MM.1S (cell line): Measurements from ENCODE around the gene IL6ST.
A peak's percentile ranks its signal among the peaks of the same experiment; 100 is the strongest.

Experiments used
- DNase-seq: peaks from one replicate; pipeline ENCODE4 v3.0.0-alpha.2; 2015
- H2AFZ ChIP-seq: fragments of 300-600 bp; sonication (generic); 2 replicates; pipeline ENCODE4 v1.6.0; 2016; ENCODE audit warnings: antibody characterized with exemption, low read length
- H3F3A ChIP-seq: fragments of 300-600 bp; sonication (generic); 2 replicates; pipeline ENCODE4 v1.6.1; 2016; ENCODE audit warnings: mild to moderate bottlenecking, antibody characterized with exemption, low read length, moderate library complexity, mixed read lengths; ENCODE audit not compliant: insufficient read depth
- H3K27ac ChIP-seq: fragments of 300-600 bp; sonication (generic); 2 replicates; pipeline ENCODE4 v1.5.1; 2016; ENCODE audit warnings: mild to moderate bottlenecking, low read length
- H3K27me3 ChIP-seq: fragments of 300-600 bp; sonication (generic); replicated peaks from 2 replicates; pipeline ENCODE4 v1.6.0; 2016; ENCODE audit warnings: low read length; ENCODE audit not compliant: insufficient read depth
- H3K36me3 ChIP-seq: fragments of 300-600 bp; sonication (generic); replicated peaks from 2 replicates; pipeline ENCODE4 v1.6.1; 2016; ENCODE audit warnings: mild to moderate bottlenecking, low read length, mixed read lengths; ENCODE audit not compliant: insufficient read depth
- H3K4me1 ChIP-seq: fragments of 300-600 bp; sonication (generic); 2 replicates; pipeline ENCODE4 v1.6.1; 2016; ENCODE audit warnings: low read length, mixed read lengths
- H3K4me2 ChIP-seq: fragments of 300-600 bp; sonication (generic); 2 replicates; pipeline ENCODE4 v1.6.0; 2016; ENCODE audit warnings: low read depth, low read length
- H3K4me3 ChIP-seq: fragments of 300-600 bp; sonication (generic); 2 replicates; pipeline ENCODE4 v1.5.1; 2016; ENCODE audit warnings: low read length, mixed read lengths
- H3K79me2 ChIP-seq: fragments of 300-600 bp; sonication (generic); 2 replicates; pipeline ENCODE4 v1.6.1; 2016; ENCODE audit warnings: mixed run types, low read length, mixed read lengths
- H3K9ac ChIP-seq: fragments of 300-600 bp; sonication (generic); 2 replicates; pipeline ENCODE4 v1.6.1; 2016; ENCODE audit warnings: low read length, mixed read lengths
- H3K9me2 ChIP-seq: fragments of 300-600 bp; sonication (generic); replicated peaks from 2 replicates; pipeline ENCODE4 v1.6.1; 2016; ENCODE audit warnings: mild to moderate bottlenecking, low read length, mixed read lengths; ENCODE audit not compliant: insufficient read depth
- H3K9me3 ChIP-seq: fragments of 300-600 bp; sonication (generic); replicated peaks from 2 replicates; pipeline ENCODE4 v1.6.1; 2016; ENCODE audit warnings: mild to moderate bottlenecking, low read length, mixed read lengths; ENCODE audit not compliant: insufficient read depth
- H4K20me1 ChIP-seq: fragments of 300-600 bp; sonication (generic); 2 replicates; pipeline ENCODE4 v1.6.1; 2016; ENCODE audit warnings: mild to moderate bottlenecking, low read length, moderate library complexity, mixed read lengths; ENCODE audit not compliant: insufficient read depth
- CTCF ChIP-seq: fragments of 300-600 bp; sonication (generic); IDR thresholded peaks from 2 replicates; pipeline ENCODE4 v1.5.1; 2016; ENCODE audit warnings: antibody characterized with exemption, low read length, mixed read lengths
- EZH2 ChIP-seq: fragments of 300-600 bp; sonication (generic); optimal IDR thresholded peaks from 2 replicates; pipeline ENCODE3; 2017; ENCODE audit warnings: low read depth, mild to moderate bottlenecking, antibody characterized with exemption, low read length, mixed read lengths
- EZH2phosphoT487 ChIP-seq: fragments of 300-600 bp; sonication (generic); IDR thresholded peaks from 2 replicates; pipeline ENCODE4 v1.6.1; 2018; ENCODE audit warnings: antibody characterized with exemption, low read length

Gene IL6ST

DNA sequence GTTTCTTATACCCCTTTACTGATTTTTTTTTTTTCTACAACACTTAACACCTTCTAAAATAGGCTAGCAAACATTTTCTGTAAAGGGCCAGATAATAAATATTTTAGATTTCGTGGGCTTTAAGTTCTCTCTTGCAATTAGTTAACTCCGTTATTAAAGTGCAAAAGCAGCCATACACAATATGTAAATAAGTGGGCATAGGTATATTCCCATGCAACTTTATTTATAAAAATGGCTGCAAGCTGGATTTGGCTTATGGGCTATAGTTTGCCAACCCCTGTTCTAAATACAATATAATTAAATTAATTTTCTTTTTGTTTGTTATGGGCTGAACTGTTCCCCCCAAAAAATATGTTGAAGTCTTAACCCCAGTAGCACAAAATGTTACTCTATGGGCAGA, 10.8 kb downstream of the IL6ST start:
- Histone ChIP-seq H3K36me3 (peaks cover 7% of the 10 kb centered on the region; the same call in 1 of the 2 replicates), H3K9ac (peak overlapping the region; percentile 27; the same call in 1 of the 2 replicates), H3K9me3 (no peaks in the 10 kb centered on the region), H3K27ac (peak overlapping the region; percentile 90; the same call in 1 of the 2 replicates), H3F3A (peaks cover 71% of the 10 kb centered on the region), H3K4me1 (peaks cover 58% of the 10 kb centered on the region), H3K27me3 (no peaks in the 10 kb centered on the region), H3K4me2 (peak overlapping the region; percentile 50), H3K9me2 (no peaks in the 10 kb centered on the region), H3K79me2 (peaks cover 100% of the 10 kb centered on the region), H2AFZ (no peak overlapping the region), H4K20me1 (peaks cover 9% of the 10 kb centered on the region), H3K4me3 (no peak overlapping the region)
- TF ChIP-seq CTCF (no peak), EZH2 (no peak), EZH2phosphoT487 (no peak)
- no peak for DNase-seq

DNA sequence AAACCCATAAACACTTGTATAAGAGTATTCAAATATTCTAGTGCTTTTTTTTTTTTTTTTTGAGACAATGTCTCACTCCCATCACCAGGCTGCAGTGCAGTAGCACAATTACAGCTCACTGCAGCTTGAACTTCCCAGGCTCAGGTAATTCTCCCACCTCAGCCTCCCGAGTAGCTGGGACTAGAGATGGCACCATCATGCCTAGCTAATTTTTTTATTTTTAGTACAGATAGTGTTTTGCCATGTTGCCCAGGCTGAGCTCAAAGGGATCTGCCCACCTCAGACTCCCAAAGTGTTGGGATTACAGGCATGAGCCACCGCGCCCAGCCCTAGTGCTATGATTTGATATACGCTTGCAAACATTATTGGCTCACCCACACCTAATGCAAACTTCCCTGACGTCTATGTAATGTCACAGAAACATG, 11.8 kb downstream of the IL6ST start:
- Histone ChIP-seq H3K9ac (peak overlapping the region; percentile 37), H3K4me3 (no peak overlapping the region; the same call in 1 of the 2 replicates), H3K4me2 (peak overlapping the region; percentile 50), H2AFZ (no peak overlapping the region), H3K36me3 (peaks cover 7% of the 10 kb centered on the region; the same call in 1 of the 2 replicates), H3K4me1 (peaks cover 62% of the 10 kb centered on the region), H3K9me3 (no peaks in the 10 kb centered on the region), H3K9me2 (no peaks in the 10 kb centered on the region), H4K20me1 (peaks cover 9% of the 10 kb centered on the region), H3K79me2 (peaks cover 100% of the 10 kb centered on the region), H3K27me3 (no peaks in the 10 kb centered on the region), H3F3A (peaks cover 73% of the 10 kb centered on the region), H3K27ac (peak overlapping the region; percentile 90; the same call in 1 of the 2 replicates)
- TF ChIP-seq CTCF (peak; percentile 38; the same call in 1 of the 2 replicates), EZH2phosphoT487 (no peak), EZH2 (no peak)
- peak; percentile 54 for DNase-seq

GRCh38 chr5:55973296-55973695, 21.5 kb downstream of the IL6ST start:
- H3K9me2 ChIP-seq = no peaks in the 10 kb centered on the region
- no peak overlapping the region for H3K9ac ChIP-seq
- H3K4me3 ChIP-seq = no peak overlapping the region
- H2AFZ ChIP-seq = no peak overlapping the region
- DNase-seq = no peak
- H3K4me1 ChIP-seq = peaks cover 59% of the 10 kb centered on the region
- H3K36me3 ChIP-seq = peaks cover 37% of the 10 kb centered on the region
- H3K9me3 ChIP-seq = no peaks in the 10 kb centered on the region
- peaks cover 48% of the 10 kb centered on the region for H3F3A ChIP-seq
- peaks cover 100% of the 10 kb centered on the region for H3K79me2 ChIP-seq
- no peak overlapping the region for H3K4me2 ChIP-seq
- H4K20me1 ChIP-seq = peaks cover 49% of the 10 kb centered on the region
- no peaks in the 10 kb centered on the region for H3K27me3 ChIP-seq
- no peak overlapping the region; the same call in 1 of the 2 replicates for H3K27ac ChIP-seq
- no peak for TF ChIP-seq EZH2phosphoT487
- no peak for TF ChIP-seq EZH2

GRCh38 chr5:55969956-55970355, 24.8 kb downstream of the IL6ST start:
- peak overlapping the region; percentile 16; the same call in 1 of the 2 replicates for H3K27ac ChIP-seq
- H3K27me3 ChIP-seq = no peaks in the 10 kb centered on the region
- H3K4me1 ChIP-seq = peaks cover 40% of the 10 kb centered on the region
- H3K79me2 ChIP-seq = peaks cover 98% of the 10 kb centered on the region
- H4K20me1 ChIP-seq = peaks cover 45% of the 10 kb centered on the region
- no peak overlapping the region for H3K9ac ChIP-seq
- peaks cover 31% of the 10 kb centered on the region for H3F3A ChIP-seq
- no peak overlapping the region for H3K4me2 ChIP-seq
- no peak for DNase-seq
- peaks cover 30% of the 10 kb centered on the region for H3K36me3 ChIP-seq
- H3K9me3 ChIP-seq = no peaks in the 10 kb centered on the region
- H3K4me3 ChIP-seq = no peak overlapping the region
- TF ChIP-seq CTCF = no peak
- H2AFZ ChIP-seq = no peak overlapping the region
- no peaks in the 10 kb centered on the region for H3K9me2 ChIP-seq
